HS-27A (cell line): ENCODE data around the gene LGALS3BP.
"Not testable (repeated sequence)": the region's sequence is repeated elsewhere in the genome, so short reads cannot be mapped to it uniquely, and the experiment has no call there.

Experiments
- DNase-seq: peaks from one replicate; pipeline ENCODE4 v3.0.0-alpha.2; 2012; ENCODE audit warnings: low read depth, missing footprints

Gene LGALS3BP

GRCh38 chr17:78962345-78962983, 17.3 kb downstream of the LGALS3BP start:
- DNase-seq, result no peak

DNA sequence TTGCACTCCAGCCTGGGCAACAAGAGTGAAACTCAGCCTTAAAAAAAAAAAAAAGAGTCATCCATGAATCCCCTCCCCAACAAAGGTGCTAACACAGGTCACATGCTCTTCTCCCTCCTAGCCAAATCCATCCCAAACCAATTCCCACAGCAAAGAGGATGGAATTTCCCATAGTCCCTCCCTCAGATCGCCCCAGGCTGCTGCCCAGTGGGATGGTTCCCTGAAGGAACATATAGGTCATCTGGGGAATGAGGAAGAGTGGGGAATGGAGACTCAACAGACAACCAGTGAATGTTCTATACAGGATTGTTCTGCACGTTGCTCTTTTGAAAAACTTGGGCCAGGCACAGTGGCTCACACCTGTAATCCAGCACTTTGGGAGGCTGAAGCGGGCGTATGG, 18.2 kb downstream of the LGALS3BP start:
- DNase-seq, result no peak

GRCh38 chr17:78960928-78961327, 18.8 kb downstream of the LGALS3BP start:
- DNase-seq, result no peak

DNA sequence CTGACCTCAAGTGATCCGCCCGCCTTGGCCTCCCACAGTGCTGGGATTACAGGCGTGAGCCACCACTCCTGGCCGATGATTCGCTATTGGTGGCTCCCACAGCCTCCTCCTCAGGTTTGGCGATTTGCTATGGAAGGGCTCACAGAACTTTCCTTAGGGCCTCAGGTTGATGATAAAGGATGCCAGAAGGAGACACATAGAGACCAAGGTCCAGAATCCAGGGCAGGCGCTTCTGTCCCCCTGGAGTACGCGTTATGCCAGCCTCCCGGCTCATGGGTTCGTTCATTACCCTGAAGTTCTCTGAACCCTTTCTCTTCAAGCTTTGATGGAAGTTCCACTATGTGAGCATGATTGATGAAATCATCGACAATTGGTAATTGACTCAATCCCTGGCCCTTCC, 19.9 kb downstream of the LGALS3BP start:
- no peak for DNase-seq

GRCh38 chr17:78958641-78959127, 21.0 kb downstream of the LGALS3BP start:
- DNase-seq, result no peak

DNA sequence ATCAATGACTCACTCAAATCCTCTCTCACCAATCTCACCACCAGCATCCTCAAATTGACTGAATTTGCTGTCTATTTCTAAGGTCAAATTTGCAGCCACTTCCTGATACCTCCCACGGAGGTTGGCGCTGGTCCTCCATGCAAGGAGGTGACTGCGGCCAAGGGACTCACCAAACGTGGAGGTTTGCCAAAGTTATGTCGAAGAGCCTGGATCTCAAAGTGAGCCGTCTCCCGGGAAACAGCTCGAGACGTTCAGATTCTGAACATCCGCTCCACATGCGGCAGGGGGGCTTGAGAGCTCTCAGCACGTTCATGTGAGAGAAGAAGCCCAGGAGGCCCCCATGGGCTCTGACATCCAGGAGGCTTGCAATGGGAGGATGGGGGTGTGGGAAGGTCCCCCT, 22.6 kb downstream of the LGALS3BP start:
- no peak for DNase-seq

GRCh38 chr17:78956254-78956653, 23.5 kb downstream of the LGALS3BP start:
- DNase-seq, result no peak

DNA sequence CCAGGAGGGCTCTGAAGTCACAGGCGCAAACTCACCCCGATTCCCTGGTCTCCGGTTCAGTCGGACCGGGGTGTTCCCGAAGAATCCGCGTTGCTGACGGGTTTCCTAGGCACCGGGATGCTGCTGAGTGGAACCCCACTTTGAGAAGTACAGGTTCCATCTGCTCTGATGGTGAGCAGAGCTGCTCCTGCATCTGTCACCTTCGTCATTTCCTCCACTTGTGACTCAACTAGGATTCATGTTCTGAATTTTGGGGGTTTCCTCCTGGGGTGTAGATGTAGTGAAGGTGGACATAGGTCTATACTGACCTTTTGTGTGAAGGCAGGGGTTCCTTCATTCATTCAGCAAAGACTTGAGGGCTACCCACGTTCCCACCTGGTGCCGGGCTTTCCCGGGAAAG, 25.0 kb downstream of the LGALS3BP start:
- DNase-seq, result no peak

GRCh38 chr17:78953356-78954350, 26.1 kb downstream of the LGALS3BP start:
- DNase-seq, result no peak

- DNase-seq, result no peak
These were observed 27.0 kb downstream of the LGALS3BP start for GRCh38 chr17:78952706-78953105.

DNA sequence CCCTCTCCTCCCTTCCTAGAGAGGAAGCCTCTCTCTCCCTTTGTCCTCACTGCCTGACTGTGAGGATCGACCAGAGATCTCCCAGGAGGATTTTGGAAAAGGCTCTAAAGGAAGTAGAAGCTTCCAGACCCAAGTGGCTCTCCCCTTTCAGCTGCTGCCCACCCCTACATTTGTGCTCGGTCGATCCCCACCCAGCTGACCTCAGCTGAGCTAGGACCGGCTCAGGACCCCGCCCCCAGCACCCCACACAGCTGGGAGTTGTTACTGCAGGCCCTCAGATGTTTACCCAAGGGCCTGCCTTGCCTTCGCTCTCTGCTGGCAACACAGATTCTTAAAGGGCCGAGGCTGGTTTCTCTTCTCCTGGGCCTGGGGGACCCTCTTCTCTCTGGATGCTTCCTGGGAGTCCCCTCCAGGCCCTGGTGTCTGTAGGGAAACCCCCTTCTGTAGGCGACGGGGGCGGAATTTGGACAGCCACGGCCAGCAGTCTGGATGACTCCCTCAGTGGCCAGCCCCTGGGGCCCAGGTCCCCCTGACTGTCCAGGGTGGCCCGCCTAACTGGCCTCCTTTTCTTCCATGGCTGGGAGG, 27.7 kb downstream of the LGALS3BP start:
- no peak for DNase-seq

DNA sequence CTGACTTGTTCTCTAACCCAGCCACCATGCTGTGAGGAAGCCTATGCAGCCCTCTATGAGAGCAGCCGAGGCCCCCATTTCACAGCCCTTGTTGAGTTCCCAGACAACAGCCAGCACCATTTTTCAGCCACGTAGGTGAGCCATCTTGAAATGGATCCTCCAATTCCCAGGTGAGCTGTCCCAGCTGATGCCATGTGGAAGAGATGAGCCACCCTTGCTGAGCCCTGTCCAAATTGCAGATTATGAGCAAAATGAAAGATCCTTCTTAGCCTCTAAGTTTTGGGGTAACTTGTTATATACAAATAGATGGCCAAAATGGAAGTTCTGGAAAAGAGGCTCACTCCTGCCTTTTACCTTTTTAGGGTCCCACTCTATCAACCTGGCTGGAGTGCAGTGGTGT, 28.9 kb downstream of the LGALS3BP start:
- no peak for DNase-seq

GRCh38 chr17:78947235-78948149, 32.2 kb downstream of the LGALS3BP start:
- no peak for DNase-seq

GRCh38 chr17:78946631-78947030, 33.1 kb downstream of the LGALS3BP start:
- DNase-seq, result no peak

- DNase-seq, result no peak
These were observed 33.6 kb downstream of the LGALS3BP start for GRCh38 chr17:78946131-78946530.

DNA sequence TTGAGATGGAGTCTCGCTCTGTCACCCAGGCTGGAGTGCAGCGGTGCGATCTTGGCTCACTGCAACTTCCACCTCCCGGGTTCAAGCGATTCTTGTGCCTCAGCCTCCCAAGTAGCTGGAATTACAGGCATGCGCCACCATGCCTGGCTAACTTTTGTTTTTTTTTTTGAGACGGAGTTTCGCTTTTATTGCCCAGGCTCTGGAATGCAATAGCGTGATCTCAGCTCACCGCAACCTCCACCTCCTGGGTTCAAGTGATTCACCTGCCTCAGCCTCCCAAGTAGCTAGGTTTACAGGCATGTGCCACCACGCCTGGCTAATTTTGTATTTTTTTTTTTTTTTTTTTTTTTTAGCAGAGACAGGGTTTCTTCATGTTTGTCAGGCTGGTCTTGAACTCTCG, 34.3 kb downstream of the LGALS3BP start:
- DNase-seq, result not testable (repeated sequence)

GRCh38 chr17:78944956-78945355, 34.8 kb downstream of the LGALS3BP start:
- no peak for DNase-seq

GRCh38 chr17:78944026-78944425, 35.7 kb downstream of the LGALS3BP start:
- no peak for DNase-seq

DNA sequence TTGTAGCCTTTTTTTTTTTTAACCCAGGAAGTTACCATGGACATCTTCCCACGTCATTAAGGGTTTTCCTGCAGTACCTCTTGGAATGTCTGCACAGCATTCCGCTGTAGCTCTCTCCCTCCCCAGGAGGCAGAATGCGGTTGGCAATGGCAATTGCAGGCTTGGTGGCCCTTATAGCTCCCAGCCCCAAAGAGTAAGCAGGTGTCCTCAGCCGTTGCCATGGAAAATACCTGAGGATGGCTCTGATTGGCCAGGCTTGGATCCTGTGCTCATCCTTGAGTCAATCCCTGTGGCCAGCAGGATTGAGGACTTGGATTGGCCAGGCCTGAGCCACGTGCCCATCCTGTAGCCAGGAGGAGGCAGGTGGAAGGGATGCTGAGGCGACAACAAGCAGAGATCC, 39.0 kb downstream of the LGALS3BP start:
- DNase-seq, result no peak

DNA sequence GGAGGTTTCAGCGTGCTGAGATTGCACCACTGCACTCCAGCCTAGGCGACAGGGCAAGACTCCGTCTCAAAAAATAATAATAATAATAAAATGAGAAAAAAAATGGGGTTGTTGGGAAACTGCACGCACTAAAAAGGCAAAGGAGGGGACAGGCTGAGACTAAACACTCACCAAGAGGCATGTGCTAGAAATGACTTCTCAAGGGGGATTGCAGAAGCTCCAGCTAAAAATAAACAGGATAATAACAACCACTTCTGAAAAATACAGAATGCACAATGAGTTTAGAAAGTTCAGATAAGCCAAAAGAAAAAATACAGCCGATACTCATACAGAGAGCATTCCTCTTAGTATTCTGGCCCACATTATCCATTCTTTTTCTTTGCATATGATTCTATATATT, 39.5 kb downstream of the LGALS3BP start:
- DNase-seq, result no peak

- DNase-seq, result no peak
These were observed 40.1 kb downstream of the LGALS3BP start for GRCh38 chr17:78939615-78940014.

- no peak for DNase-seq
These were observed 42.2 kb downstream of the LGALS3BP start for GRCh38 chr17:78937561-78937960.
